Stimulated activated CD4-positive, alpha-beta T cell treated with anti-CD3 and anti-CD28 coated beads, Interleukin-15, amount 100 ng/mL, for 24 hours (primary cell): ENCODE results near the gene OPCML.

Source experiments
- DNase-seq: peaks from one replicate; pipeline ENCODE4 v3.0.0-alpha.2; 2020

The OPCML gene

GRCh38 chr11:133118563-133119268 lies 413.6 kb downstream of the OPCML start:
- no peak for DNase-seq

- DNase-seq, result no peak
These were observed 417.2 kb downstream of the OPCML start for GRCh38 chr11:133115099-133115498.

GRCh38 chr11:133107763-133108162 lies 424.5 kb downstream of the OPCML start:
- no peak for DNase-seq

GRCh38 chr11:133107136-133107535 lies 425.2 kb downstream of the OPCML start:
- DNase-seq, result no peak

- no peak for DNase-seq
These were observed 425.9 kb downstream of the OPCML start for GRCh38 chr11:133106417-133106816.

- DNase-seq, result no peak
These were observed 428.1 kb downstream of the OPCML start for GRCh38 chr11:133104009-133104744.

GRCh38 chr11:133096981-133097380 lies 435.3 kb downstream of the OPCML start:
- DNase-seq, result no peak

GRCh38 chr11:133086518-133086917 lies 445.8 kb downstream of the OPCML start:
- DNase-seq, result no peak

GRCh38 chr11:133082841-133083488 lies 449.3 kb downstream of the OPCML start:
- DNase-seq, result peak; percentile 74

- DNase-seq, result peak; percentile 44
These were observed 449.9 kb downstream of the OPCML start for GRCh38 chr11:133082453-133082781.

GRCh38 chr11:133081730-133082452 lies 450.4 kb downstream of the OPCML start:
- no peak for DNase-seq

- DNase-seq, result no peak
These were observed 451.3 kb downstream of the OPCML start for GRCh38 chr11:133081020-133081419.

GRCh38 chr11:133078591-133079404 lies 453.5 kb downstream of the OPCML start:
- DNase-seq, result peak; percentile 38

GRCh38 chr11:133078012-133078411 lies 454.3 kb downstream of the OPCML start:
- DNase-seq, result no peak

- DNase-seq, result no peak
These were observed 456.9 kb downstream of the OPCML start for GRCh38 chr11:133075351-133075750.

GRCh38 chr11:133072858-133073582 lies 459.3 kb downstream of the OPCML start:
- DNase-seq, result no peak

GRCh38 chr11:133072378-133072777 lies 459.9 kb downstream of the OPCML start:
- DNase-seq, result no peak

GRCh38 chr11:133070791-133071190 lies 461.5 kb downstream of the OPCML start:
- no peak for DNase-seq

- no peak for DNase-seq
These were observed 462.1 kb downstream of the OPCML start for GRCh38 chr11:133070021-133070713.

GRCh38 chr11:133065847-133066485 lies 466.3 kb downstream of the OPCML start:
- no peak for DNase-seq

GRCh38 chr11:133064961-133065360 lies 467.3 kb downstream of the OPCML start:
- no peak for DNase-seq
